ENCODE measurements around the gene AGRN.

GRCh38 chr1:1059494-1060280 is 39.8 kb downstream of the AGRN start:
- TF ChIP-seq CTCF (IDR thresholded peaks at IDR 0.05 in 2 of 3, conservative IDR thresholded peaks at IDR 0.05 in 1 of 3; ENCODE audit: borderline replicate concordance in 1 of 3, insufficient read depth in 1 of 3, low read depth in 2 of 3, low read length in 2 of 3) = no peak; a peak in 1 of 6 replicates
- no peak for TF ChIP-seq MAX (IDR thresholded peaks at IDR 0.05)
- peak; percentile 56 for TF ChIP-seq POLR2A (IDR thresholded peaks at IDR 0.05; ENCODE audit: borderline replicate concordance, extremely low read depth, insufficient read depth, insufficient read length)
- no peak for TF ChIP-seq CEBPB (IDR thresholded peaks at IDR 0.05; ENCODE audit: low read depth)
- TF ChIP-seq SIN3A (IDR thresholded peaks at IDR 0.05; ENCODE audit: low read depth) = no peak
- TF ChIP-seq EZH2phosphoT487 (IDR thresholded peaks at IDR 0.05; ENCODE audit: borderline replicate concordance) = no peak
- no peak for TF ChIP-seq EZH2 (IDR thresholded peaks at IDR 0.05)
- TF ChIP-seq ZNF274 (IDR thresholded peaks at IDR 0.05; ENCODE audit: low read depth, low read length) = no peak
- TF ChIP-seq TCF7L2 (IDR thresholded peaks at IDR 0.05; ENCODE audit: borderline replicate concordance, extremely low read depth, insufficient read depth, insufficient read length) = no peak
- TF ChIP-seq SP1 (IDR thresholded peaks at IDR 0.05; ENCODE audit: low read depth) = no peak
- TF ChIP-seq ELF1 (IDR thresholded peaks at IDR 0.05; ENCODE audit: borderline replicate concordance, low read depth) = no peak
- no peak for TF ChIP-seq RAD21 (IDR thresholded peaks at IDR 0.05; ENCODE audit: low read depth)
- TF ChIP-seq ZBTB33 (IDR thresholded peaks at IDR 0.05; ENCODE audit: extremely low read depth, insufficient replicate concordance, low read length) = no peak
- peak; percentile 77 for TF ChIP-seq POLR2AphosphoS5 (IDR thresholded peaks at IDR 0.05; ENCODE audit: low read depth, low read length)

Measured in HCT116 (cell line).